Measurements from ENCODE around the gene TLN1. TPM values are rescaled to one million over a fixed set of nuclear protein-coding genes. Genes with fewer than 3 reads are reported as not detected.

Gene TLN1
- total and polyA plus RNA-seq, 10 donors = 79.9 to 881 (median 469) TPM

- H3K27ac ChIP-seq = peak overlapping the region in 1 of 8 donors; percentile 96
- H3K4me1 ChIP-seq = peaks cover 28 to 73% (median 42%) of the 10 kb centered on the region in 6 donors
- H3K9me3 ChIP-seq = no peaks in the 10 kb centered on the region
- TF ChIP-seq CTCF (IDR thresholded peaks at IDR 0.05 in 8 of 11, conservative IDR thresholded peaks at IDR 0.05 in 3 of 11) (no peak), POLR2AphosphoS5 (IDR thresholded peaks at IDR 0.05) (no peak), POLR2A (IDR thresholded peaks at IDR 0.05) (no peak)
- WGBS, 5 donors = 89 to 97% (median 95%) methylated on average over 4 of the region's 4 CpGs
- intact Hi-C loops (cut with DNase I; ENCODE audit: low total_unique reads) = no loop called here
- no peak overlapping the region for H3K4me3 ChIP-seq
- H3K27me3 ChIP-seq (replicated peaks in 1 of 7) = no peaks in the 10 kb centered on the region
- DNase-seq = no peak
- peaks cover 0 to 53% (median 40%) of the 10 kb centered on the region in 6 donors for H3K36me3 ChIP-seq
These were observed 23.1 kb upstream of the TLN1 start for GRCh38 chr9:35755071-35755470.

GRCh38 chr9:35754264-35754663 lies 22.3 kb upstream of the TLN1 start, which contains the start of gene MSMP:
MSMP (minus strand) TSS chr9:35754276; CDS start chr9:35754129, 147 bp downstream.
- Histone ChIP-seq H3K27me3 (replicated peaks in 1 of 7) (no peaks in the 10 kb centered on the region), H3K36me3 (peaks cover 0 to 53% (median 40%) of the 10 kb centered on the region in 6 donors), H3K4me3 (no peak within 1 kb of the TSS), H3K27ac (peak within 1 kb of the TSS in 1 of 8 donors; percentile 96), H3K4me1 (peaks cover 31 to 73% (median 48%) of the 10 kb centered on the region in 6 donors), H3K9me3 (no peaks in the 10 kb centered on the region)
- intact Hi-C loops (cut with DNase I; ENCODE audit: low total_unique reads) = no loop called here
- no peak for TF ChIP-seq POLR2AphosphoS5 (IDR thresholded peaks at IDR 0.05)
- no peak for TF ChIP-seq POLR2A (IDR thresholded peaks at IDR 0.05)
- TF ChIP-seq CTCF (IDR thresholded peaks at IDR 0.05 in 8 of 11, conservative IDR thresholded peaks at IDR 0.05 in 3 of 11) = no peak
- no peak for DNase-seq
- WGBS, 5 donors = 51 to 61% (median 58%) methylated on average over 2 to 3 of the region's 3 CpGs

- TF ChIP-seq POLR2AphosphoS5 (IDR thresholded peaks at IDR 0.05) (no peak), CTCF (IDR thresholded peaks at IDR 0.05 in 8 of 11, conservative IDR thresholded peaks at IDR 0.05 in 3 of 11) (no peak), POLR2A (IDR thresholded peaks at IDR 0.05) (no peak)
- Histone ChIP-seq H3K36me3 (peaks cover 0 to 53% (median 40%) of the 10 kb centered on the region in 6 donors), H3K4me3 (no peak overlapping the region), H3K27ac (no peak overlapping the region), H3K9me3 (no peaks in the 10 kb centered on the region), H3K4me1 (peaks cover 24 to 67% (median 42%) of the 10 kb centered on the region in 6 donors), H3K27me3 (replicated peaks in 1 of 7) (no peaks in the 10 kb centered on the region)
- no peak for DNase-seq
- WGBS, 5 donors = 91 to 98% (median 95%) methylated on average over 5 of the region's 5 CpGs
- intact Hi-C loops (cut with DNase I; ENCODE audit: low total_unique reads) = no loop called here
These were observed 21.5 kb upstream of the TLN1 start for GRCh38 chr9:35753466-35753865.

GRCh38 chr9:35750256-35750531 lies 18.2 kb upstream of the TLN1 start:
- H3K9me3 ChIP-seq = no peaks in the 10 kb centered on the region
- H3K27me3 ChIP-seq (replicated peaks in 1 of 7) = no peaks in the 10 kb centered on the region
- intact Hi-C loops (cut with DNase I; ENCODE audit: low total_unique reads) = no loop called here
- no peak for DNase-seq
- H3K4me1 ChIP-seq = peaks cover 31 to 67% (median 48%) of the 10 kb centered on the region in 6 donors
- H3K36me3 ChIP-seq = peaks cover 0 to 58% (median 40%) of the 10 kb centered on the region in 6 donors
- WGBS, 5 donors = 64 to 73% (median 68%) methylated on average over 4 of the region's 4 CpGs
- TF ChIP-seq POLR2AphosphoS5 (IDR thresholded peaks at IDR 0.05) (no peak), CTCF (IDR thresholded peaks at IDR 0.05 in 8 of 11, conservative IDR thresholded peaks at IDR 0.05 in 3 of 11) (no peak)
- H3K27ac ChIP-seq = peak overlapping the region; percentile 89 to 99 (median 93)
- peak overlapping the region in 6 of 8 donors; percentile 69 to 96 (median 80) for H3K4me3 ChIP-seq

All from spleen (tissue), 11 donors.